SH-SY5Y (cell line): ENCODE data around the gene SEMA4D.

Experiments
- GATA2 ChIP-seq: IDR thresholded peaks from 2 replicates; pipeline ENCODE4 v1.6.1; 2011; ENCODE audit warnings: mild to moderate bottlenecking, low read depth, low read length
- GATA3 ChIP-seq: IDR thresholded peaks from 2 replicates; pipeline ENCODE4 v1.6.1; 2011; ENCODE audit warnings: low read depth, mild to moderate bottlenecking, low read length, moderate library complexity

Gene SEMA4D

GRCh38 chr9:89388084-89388867, 109.6 kb downstream of the SEMA4D start:
- TF ChIP-seq GATA3 (no peak), GATA2 (no peak)

GRCh38 chr9:89387197-89387849, 110.6 kb downstream of the SEMA4D start:
- TF ChIP-seq GATA3 = no peak
- no peak for TF ChIP-seq GATA2

- no peak for TF ChIP-seq GATA2
- no peak for TF ChIP-seq GATA3
These were observed 111.1 kb downstream of the SEMA4D start for GRCh38 chr9:89386797-89387196.

- TF ChIP-seq GATA2 (no peak), GATA3 (no peak)
These were observed 111.7 kb downstream of the SEMA4D start for GRCh38 chr9:89386206-89386605.

- TF ChIP-seq GATA3 (no peak), GATA2 (no peak)
These were observed 113.1 kb downstream of the SEMA4D start for GRCh38 chr9:89384783-89385182.

GRCh38 chr9:89383721-89384300, 114.1 kb downstream of the SEMA4D start:
- no peak for TF ChIP-seq GATA3
- no peak for TF ChIP-seq GATA2

GRCh38 chr9:89383030-89383720, 114.7 kb downstream of the SEMA4D start:
- TF ChIP-seq GATA2 = no peak

GRCh38 chr9:89382026-89382986, 115.6 kb downstream of the SEMA4D start:
- TF ChIP-seq GATA3 = no peak
- TF ChIP-seq GATA2 = no peak

GRCh38 chr9:89381308-89381609, 116.7 kb downstream of the SEMA4D start:
- no peak for TF ChIP-seq GATA2
- no peak for TF ChIP-seq GATA3

- TF ChIP-seq GATA2 (no peak), GATA3 (no peak)
These were observed 117.2 kb downstream of the SEMA4D start for GRCh38 chr9:89380437-89381307.

GRCh38 chr9:89379508-89380115, 118.3 kb downstream of the SEMA4D start:
- TF ChIP-seq GATA3 = no peak
- no peak for TF ChIP-seq GATA2

GRCh38 chr9:89379031-89379430, 118.9 kb downstream of the SEMA4D start:
- TF ChIP-seq GATA3 = no peak
- no peak for TF ChIP-seq GATA2
